Fibroblast of lung (primary cell): ENCODE data around the gene ITIH3.

Source experiments
- CTCF ChIP-seq, 2 donors: IDR thresholded peaks in 1 of 2; conservative IDR thresholded peaks in 1 of 2; 1 replicate in 1 of 2; 2 replicates in 1 of 2; pipeline ENCODE4 v1.5.1; 2011 to 2012; ENCODE audit warnings: low read length in 2 of 2, control low read depth in 1 of 2, inconsistent platforms in 1 of 2, low read depth in 1 of 2, mild to moderate bottlenecking in 1 of 2
- EZH2 ChIP-seq: IDR thresholded peaks from 2 replicates; pipeline ENCODE4 v1.5.1; 2012; ENCODE audit warnings: low read length, control low read depth, mild to moderate bottlenecking; ENCODE audit errors: missing control alignments

GRCh38 chr3:52811452-52812011, 16.9 kb downstream of the ITIH3 start:
- TF ChIP-seq CTCF (conservative IDR thresholded peaks at IDR 0.05 in 1 of 2, IDR thresholded peaks at IDR 0.05 in 1 of 2; ENCODE audit: low read depth in 1 of 2, low read length in 2 of 2), result no peak
- no peak for TF ChIP-seq EZH2
